DND-41 (cell line): Measurements from ENCODE around the gene TAF1B.

ENCODE experiments used
- EZH2 ChIP-seq: IDR thresholded peaks from 3 replicates; pipeline ENCODE4 v1.6.1; 2012; ENCODE audit warnings: borderline replicate concordance, low read depth, mild to moderate bottlenecking, moderate library complexity, low read length, inconsistent platforms; ENCODE audit not compliant: severe bottlenecking
- TF ChIP-seq, protein P1 (sequence below): IDR thresholded peaks from 2 replicates; pipeline ENCODE4 v1.5.1; 2012; ENCODE audit warnings: borderline replicate concordance, low read length, moderate library complexity, mild to moderate bottlenecking; ENCODE audit not compliant: poor library complexity, severe bottlenecking; ENCODE audit errors: extremely low read depth

DNA sequence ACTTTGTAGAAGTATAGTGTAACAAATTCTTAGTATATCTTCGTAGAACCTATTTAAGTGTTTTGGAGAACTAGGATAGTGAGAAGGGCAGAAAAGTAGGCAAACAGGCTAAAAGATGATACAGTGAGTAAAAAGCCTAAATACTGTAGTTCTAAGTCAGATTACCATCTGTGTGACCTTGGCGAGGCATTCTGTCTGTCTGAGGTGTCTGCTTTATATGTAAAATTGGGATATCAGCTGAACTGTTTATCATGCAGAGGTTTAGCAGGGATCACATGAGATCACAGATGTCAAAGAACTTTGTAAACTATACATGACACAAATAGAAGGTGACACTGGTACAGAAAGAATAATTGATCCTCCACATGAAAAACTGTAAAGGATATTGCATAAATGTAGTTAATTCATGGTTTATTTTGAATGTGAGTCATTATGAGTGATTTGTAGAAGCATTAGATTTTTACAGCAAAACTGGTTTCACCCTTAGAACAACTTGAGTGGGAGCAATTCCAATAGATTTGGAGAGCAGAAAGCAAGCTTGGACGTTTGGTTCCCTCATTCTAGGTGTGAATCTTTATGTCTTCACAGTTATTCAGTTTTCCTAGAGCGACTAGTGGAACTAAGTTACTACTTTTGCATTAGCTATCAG lies 41.9 kb downstream of the TAF1B start:
- TF ChIP-seq EZH2, result no peak
- TF ChIP-seq, protein P1, sequence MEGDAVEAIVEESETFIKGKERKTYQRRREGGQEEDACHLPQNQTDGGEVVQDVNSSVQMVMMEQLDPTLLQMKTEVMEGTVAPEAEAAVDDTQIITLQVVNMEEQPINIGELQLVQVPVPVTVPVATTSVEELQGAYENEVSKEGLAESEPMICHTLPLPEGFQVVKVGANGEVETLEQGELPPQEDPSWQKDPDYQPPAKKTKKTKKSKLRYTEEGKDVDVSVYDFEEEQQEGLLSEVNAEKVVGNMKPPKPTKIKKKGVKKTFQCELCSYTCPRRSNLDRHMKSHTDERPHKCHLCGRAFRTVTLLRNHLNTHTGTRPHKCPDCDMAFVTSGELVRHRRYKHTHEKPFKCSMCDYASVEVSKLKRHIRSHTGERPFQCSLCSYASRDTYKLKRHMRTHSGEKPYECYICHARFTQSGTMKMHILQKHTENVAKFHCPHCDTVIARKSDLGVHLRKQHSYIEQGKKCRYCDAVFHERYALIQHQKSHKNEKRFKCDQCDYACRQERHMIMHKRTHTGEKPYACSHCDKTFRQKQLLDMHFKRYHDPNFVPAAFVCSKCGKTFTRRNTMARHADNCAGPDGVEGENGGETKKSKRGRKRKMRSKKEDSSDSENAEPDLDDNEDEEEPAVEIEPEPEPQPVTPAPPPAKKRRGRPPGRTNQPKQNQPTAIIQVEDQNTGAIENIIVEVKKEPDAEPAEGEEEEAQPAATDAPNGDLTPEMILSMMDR, result no peak
